HG02840 (cell line): Measurements from ENCODE around the gene MYL10.
"Not testable (repeated sequence)": the region's sequence is repeated elsewhere in the genome, so short reads cannot be mapped to it uniquely, and the experiment has no call there.

Source experiments
- ATAC-seq: cut with Tn5 transposase; IDR thresholded peaks from one replicate; pipeline ENCODE4 v1.9.1; 2021; ENCODE audit warnings: mild to moderate bottlenecking, moderate library complexity, moderate number of reproducible peaks; ENCODE audit not compliant: unreplicated experiment, low FRiP score

The MYL10 gene

GRCh38 chr7:101620991-101621390 is 8.1 kb downstream of the MYL10 start:
- ATAC-seq = no peak

GRCh38 chr7:101620395-101620794 is 8.7 kb downstream of the MYL10 start:
- ATAC-seq = no peak

GRCh38 chr7:101618916-101619315 is 10.2 kb downstream of the MYL10 start:
- ATAC-seq = no peak

GRCh38 chr7:101618207-101618839 is 10.8 kb downstream of the MYL10 start:
- no peak for ATAC-seq

GRCh38 chr7:101617451-101618206 is 11.5 kb downstream of the MYL10 start:
- no peak for ATAC-seq

- no peak for ATAC-seq
Measured at GRCh38 chr7:101615446-101615845, 13.7 kb downstream of the MYL10 start.

GRCh38 chr7:101614939-101615302 is 14.2 kb downstream of the MYL10 start:
- no peak for ATAC-seq

- ATAC-seq = no peak
Measured at GRCh38 chr7:101614098-101614938, 14.8 kb downstream of the MYL10 start.

GRCh38 chr7:101612885-101613515 is 16.1 kb downstream of the MYL10 start:
- no peak for ATAC-seq

GRCh38 chr7:101608772-101609713 is 20.1 kb downstream of the MYL10 start:
- no peak for ATAC-seq

- no peak for ATAC-seq
Measured at GRCh38 chr7:101606498-101606923, 22.6 kb downstream of the MYL10 start.

- ATAC-seq = no peak
Measured at GRCh38 chr7:101605611-101606497, 23.2 kb downstream of the MYL10 start.

GRCh38 chr7:101604934-101605332 is 24.2 kb downstream of the MYL10 start:
- not testable (repeated sequence) for ATAC-seq

- ATAC-seq = no peak
Measured at GRCh38 chr7:101604331-101604933, 24.7 kb downstream of the MYL10 start.

- no peak for ATAC-seq
Measured at GRCh38 chr7:101602484-101603241, 26.4 kb downstream of the MYL10 start.

- ATAC-seq = no peak
Measured at GRCh38 chr7:101602082-101602481, 27.0 kb downstream of the MYL10 start.

- no peak for ATAC-seq
Measured at GRCh38 chr7:101599787-101600186, 29.3 kb downstream of the MYL10 start.
